Mesenchymal stem cell (in vitro differentiated cells and primary cell): ENCODE results near the gene MGMT.

Experiments
- DNase-seq: peaks from one replicate; pipeline ENCODE4 v3.0.0-alpha.2; 2013
- H2AFZ ChIP-seq: one replicate; pipeline ENCODE4 v1.6.1; 2013; ENCODE audit warnings: low read depth, mild to moderate bottlenecking, control low read depth, inconsistent platforms, low read length, moderate library complexity
- H2AK5ac ChIP-seq: 2 replicates; pipeline ENCODE4 v1.6.1; 2013; ENCODE audit warnings: low read length, moderate library complexity, mild to moderate bottlenecking, inconsistent platforms; ENCODE audit not compliant: severe bottlenecking
- H2BK120ac ChIP-seq: one replicate; pipeline ENCODE4 v1.6.1; 2013; ENCODE audit warnings: low read depth, mild to moderate bottlenecking, inconsistent platforms, low read length, moderate library complexity
- H2BK12ac ChIP-seq, 2 experiments: one replicate each; pipeline ENCODE4 v1.6.1; 2013; ENCODE audit warnings: inconsistent platforms in 2 of 2, low read length in 2 of 2, mild to moderate bottlenecking in 2 of 2, moderate library complexity in 2 of 2, control low read depth in 1 of 2
- H2BK15ac ChIP-seq: one replicate; pipeline ENCODE4 v1.6.1; 2013; ENCODE audit warnings: mild to moderate bottlenecking, low read depth, inconsistent platforms; ENCODE audit not compliant: poor library complexity, severe bottlenecking
- H2BK5ac ChIP-seq: 2 replicates; pipeline ENCODE4 v1.6.1; 2013; ENCODE audit warnings: low read depth, mild to moderate bottlenecking, low read length, control low read depth, inconsistent platforms; ENCODE audit not compliant: poor library complexity, severe bottlenecking
- H3K14ac ChIP-seq, 2 experiments: one replicate each; pipeline ENCODE4 v1.6.1; 2013; ENCODE audit warnings: inconsistent platforms in 2 of 2, low read length in 2 of 2, control low read depth in 1 of 2, mild to moderate bottlenecking in 1 of 2, moderate library complexity in 1 of 2
- H3K18ac ChIP-seq, 2 experiments: one replicate each; pipeline ENCODE4 v1.6.1; 2013; ENCODE audit warnings: inconsistent platforms in 2 of 2, low read length in 2 of 2, control low read depth in 1 of 2, low read depth in 1 of 2, mild to moderate bottlenecking in 1 of 2
- H3K23ac ChIP-seq, 2 experiments: one replicate each; pipeline ENCODE4 v1.6.1; 2013; ENCODE audit warnings: inconsistent platforms in 2 of 2, low read length in 2 of 2, mild to moderate bottlenecking in 2 of 2, moderate library complexity in 2 of 2, control low read depth in 1 of 2
- H3K27ac ChIP-seq: 2 replicates; pipeline ENCODE4 v1.5.1; 2013; ENCODE audit warnings: mild to moderate bottlenecking, moderate library complexity, low read length, control low read depth, inconsistent platforms; ENCODE audit not compliant: poor library complexity, severe bottlenecking
- H3K27me3 ChIP-seq, 2 experiments: 2 replicates each; pipeline versions ENCODE4 v1.6.1 to v1.7.0; 2013; ENCODE audit warnings: low read length in 2 of 2, mild to moderate bottlenecking in 2 of 2, moderate library complexity in 2 of 2, control low read depth in 1 of 2, inconsistent platforms in 1 of 2; ENCODE audit not compliant: control insufficient read depth in 1 of 2, insufficient read depth in 1 of 2
- H3K36me3 ChIP-seq, 2 experiments: 2 replicates each; pipeline versions ENCODE4 v1.6.1 to v1.7.0; 2013; ENCODE audit warnings: low read length in 2 of 2, control low read depth in 1 of 2, inconsistent platforms in 1 of 2, low read depth in 1 of 2, mild to moderate bottlenecking in 1 of 2; ENCODE audit not compliant: insufficient read depth in 2 of 2, control insufficient read depth in 1 of 2
- H3K4ac ChIP-seq, 2 experiments: one replicate each; pipeline ENCODE4 v1.6.1; 2013; ENCODE audit warnings: inconsistent platforms in 2 of 2, low read length in 2 of 2, mild to moderate bottlenecking in 2 of 2, moderate library complexity in 2 of 2, control low read depth in 1 of 2, low read depth in 1 of 2
- H3K4me1 ChIP-seq: 2 replicates; pipeline ENCODE4 v1.6.1; 2013; ENCODE audit warnings: low read depth, low read length, control low read depth; ENCODE audit not compliant: control insufficient read depth, insufficient read depth
- H3K4me2 ChIP-seq: 2 replicates; pipeline ENCODE4 v1.6.1; 2013; ENCODE audit warnings: low read length, mild to moderate bottlenecking, inconsistent platforms; ENCODE audit not compliant: poor library complexity, severe bottlenecking
- H3K4me3 ChIP-seq, 2 experiments: 2 replicates each; pipeline versions ENCODE4 v1.5.1 to v1.7.0; 2013; ENCODE audit warnings: low read length in 2 of 2, mild to moderate bottlenecking in 2 of 2, control low read depth in 1 of 2, low read depth in 1 of 2; ENCODE audit not compliant: insufficient read depth in 1 of 2
- H3K79me1 ChIP-seq: replicated peaks from 2 replicates; pipeline ENCODE4 v1.6.1; 2013; ENCODE audit warnings: mild to moderate bottlenecking, control low read depth, low read length, inconsistent platforms; ENCODE audit not compliant: poor library complexity, severe bottlenecking
- H3K9ac ChIP-seq: 2 replicates; pipeline ENCODE4 v1.7.0; 2013; ENCODE audit warnings: mild to moderate bottlenecking, low read length, moderate library complexity
- H3K9me3 ChIP-seq: 2 replicates; pipeline ENCODE4 v1.7.0; 2013; ENCODE audit warnings: mild to moderate bottlenecking, low read length; ENCODE audit not compliant: control insufficient read depth
- H4K8ac ChIP-seq: one replicate; pipeline ENCODE4 v1.6.1; 2013; ENCODE audit warnings: inconsistent platforms, mild to moderate bottlenecking, low read length, moderate library complexity
- H4K91ac ChIP-seq: one replicate; pipeline ENCODE4 v1.6.1; 2013; ENCODE audit warnings: mild to moderate bottlenecking, low read length, inconsistent platforms
- WGBS: methylation state at CpG from one replicate; pipeline ENCODE4 v1.1.7; 2013; ENCODE audit warnings: mixed read lengths; 5-methylcytosine and 5-hydroxymethylcytosine counted together

The MGMT gene

DNA sequence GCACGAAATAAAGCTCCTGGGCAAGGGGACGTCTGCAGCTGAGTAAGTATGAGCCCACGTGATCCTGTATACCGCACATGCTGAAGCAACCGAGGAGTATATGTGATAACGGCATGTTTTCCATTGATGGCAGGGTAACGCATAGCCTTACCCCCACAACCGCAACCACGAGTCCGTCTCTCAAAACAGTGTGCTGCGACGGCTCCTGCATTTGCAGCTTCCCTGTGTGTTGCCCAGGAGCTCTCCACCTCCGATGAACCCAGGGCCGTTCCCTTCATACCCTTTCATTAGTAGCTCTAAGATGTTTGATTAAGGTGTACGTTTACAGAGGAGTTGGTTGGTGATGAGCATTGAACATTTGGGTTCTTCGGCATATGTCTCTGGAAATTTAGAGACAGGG, 69.3 kb downstream of the MGMT start:
- H3K4me1 ChIP-seq = peaks cover 20% of the 10 kb centered on the region
- no peak overlapping the region for H2AK5ac ChIP-seq
- no peaks in the 10 kb centered on the region for H3K9me3 ChIP-seq
- no peak overlapping the region for H2BK5ac ChIP-seq
- H3K9ac ChIP-seq = no peak overlapping the region
- H2BK12ac ChIP-seq = no peak overlapping the region
- no peaks in the 10 kb centered on the region for H3K27me3 ChIP-seq
- H3K27ac ChIP-seq = no peak overlapping the region
- no peak overlapping the region for H3K23ac ChIP-seq
- H3K36me3 ChIP-seq = peaks cover 3 to 6% of the 10 kb centered on the region in 2 experiments
- no peak overlapping the region for H2BK15ac ChIP-seq
- H4K8ac ChIP-seq = no peak overlapping the region
- no peak overlapping the region for H3K14ac ChIP-seq
- no peak overlapping the region for H2BK120ac ChIP-seq
- no peak overlapping the region for H4K91ac ChIP-seq
- 98% methylated on average over 16 of the region's 16 CpGs for WGBS
- H3K4me2 ChIP-seq = no peak overlapping the region
- no peak overlapping the region for H3K18ac ChIP-seq
- no peak for DNase-seq
- no peak overlapping the region for H3K4ac ChIP-seq
- no peak overlapping the region for H3K4me3 ChIP-seq
- peaks cover 31% of the 10 kb centered on the region for H3K79me1 ChIP-seq
- H2AFZ ChIP-seq = no peak overlapping the region

DNA sequence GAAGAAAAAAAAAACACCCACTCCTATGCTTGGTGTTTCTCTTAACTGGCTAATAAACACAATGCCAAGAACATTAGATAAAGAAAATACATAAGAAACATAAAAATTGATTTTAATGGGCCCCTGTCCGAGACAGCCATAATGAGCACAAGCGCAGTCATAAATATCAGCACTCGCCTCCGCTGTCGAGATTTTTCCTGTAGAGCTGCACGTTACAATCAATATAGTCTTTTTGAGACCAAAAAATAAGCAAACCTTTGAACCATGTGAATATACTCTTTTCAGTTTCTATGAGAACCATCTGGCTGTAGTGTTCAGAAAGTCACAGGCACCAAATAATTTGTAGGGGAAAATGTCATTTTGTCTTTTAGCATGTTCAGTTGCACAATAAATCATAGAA, 70.1 kb downstream of the MGMT start:
- H3K4me1 ChIP-seq = peaks cover 17% of the 10 kb centered on the region
- no peak overlapping the region for H3K18ac ChIP-seq
- no peak overlapping the region for H3K14ac ChIP-seq
- H4K91ac ChIP-seq = no peak overlapping the region
- H3K4ac ChIP-seq = no peak overlapping the region
- H3K4me3 ChIP-seq = no peak overlapping the region
- H2AK5ac ChIP-seq = no peak overlapping the region
- no peak overlapping the region for H3K27ac ChIP-seq
- no peaks in the 10 kb centered on the region for H3K27me3 ChIP-seq
- no peaks in the 10 kb centered on the region for H3K9me3 ChIP-seq
- no peak overlapping the region for H2BK5ac ChIP-seq
- H2BK15ac ChIP-seq = no peak overlapping the region
- H2BK120ac ChIP-seq = no peak overlapping the region
- no peak overlapping the region for H3K23ac ChIP-seq
- no peak overlapping the region for H2BK12ac ChIP-seq
- H4K8ac ChIP-seq = no peak overlapping the region
- peaks cover 32% of the 10 kb centered on the region for H3K79me1 ChIP-seq
- H3K9ac ChIP-seq = no peak overlapping the region
- peaks cover 6% of the 10 kb centered on the region in 2 experiments for H3K36me3 ChIP-seq
- H2AFZ ChIP-seq = no peak overlapping the region
- DNase-seq = no peak
- 91% methylated on average over 6 of the region's 6 CpGs for WGBS
- H3K4me2 ChIP-seq = no peak overlapping the region

DNA sequence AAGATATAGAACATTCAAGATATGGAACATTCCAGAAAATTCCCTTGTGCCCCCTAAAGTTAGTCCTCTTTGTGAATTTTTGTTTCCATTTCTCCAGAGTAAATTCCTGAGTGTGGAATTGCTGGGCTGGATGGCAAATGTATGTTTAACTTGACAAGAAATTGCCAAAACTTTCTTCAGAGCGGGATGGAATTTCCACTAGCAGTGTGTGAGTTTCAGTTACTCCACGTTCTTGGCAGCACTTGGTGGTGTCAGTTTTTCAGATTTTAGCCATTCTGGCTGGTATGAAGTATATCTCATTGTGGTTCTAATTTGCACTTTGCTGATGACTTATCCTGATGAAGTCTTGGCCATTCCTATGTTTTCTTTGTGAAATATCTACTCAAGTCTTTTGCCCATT, 71.2 kb downstream of the MGMT start:
- no peak overlapping the region for H2AK5ac ChIP-seq
- H3K4me3 ChIP-seq = no peak overlapping the region
- H2BK120ac ChIP-seq = no peak overlapping the region
- H2AFZ ChIP-seq = no peak overlapping the region
- H4K91ac ChIP-seq = no peak overlapping the region
- no peak overlapping the region for H3K14ac ChIP-seq
- no peak overlapping the region for H4K8ac ChIP-seq
- no peak overlapping the region for H3K9ac ChIP-seq
- no peak overlapping the region for H3K4ac ChIP-seq
- peaks cover 8% of the 10 kb centered on the region for H3K4me1 ChIP-seq
- H3K4me2 ChIP-seq = no peak overlapping the region
- H2BK12ac ChIP-seq = no peak overlapping the region
- DNase-seq = no peak
- peaks cover 26% of the 10 kb centered on the region for H3K79me1 ChIP-seq
- no peak overlapping the region for H2BK5ac ChIP-seq
- no peaks in the 10 kb centered on the region for H3K27me3 ChIP-seq
- H3K23ac ChIP-seq = no peak overlapping the region
- H3K9me3 ChIP-seq = no peaks in the 10 kb centered on the region
- H2BK15ac ChIP-seq = no peak overlapping the region
- 90% methylated on average over 2 of the region's 2 CpGs for whole genome bisulfite sequencing
- peaks cover 6 to 10% of the 10 kb centered on the region in 2 experiments for H3K36me3 ChIP-seq
- H3K18ac ChIP-seq = no peak overlapping the region
- no peak overlapping the region for H3K27ac ChIP-seq

DNA sequence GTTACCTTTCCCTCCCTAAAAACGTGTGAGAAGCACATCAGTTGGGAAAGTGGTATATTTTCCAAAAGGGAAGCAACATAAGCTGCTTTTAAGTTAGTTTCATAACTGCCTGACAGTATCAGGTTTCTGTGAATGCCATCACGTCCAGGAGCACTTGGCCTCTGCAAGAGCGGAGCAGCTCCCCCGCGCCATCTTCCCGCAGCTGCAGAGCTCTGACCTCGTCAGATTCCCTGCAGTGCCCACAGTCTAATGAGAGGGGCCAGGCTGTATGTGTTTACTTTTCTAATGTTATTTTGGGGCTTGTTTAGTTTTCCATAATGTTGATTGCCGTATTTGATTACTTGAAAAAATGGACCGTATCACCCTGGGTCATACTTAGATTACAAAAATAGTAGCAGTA, 74.2 kb downstream of the MGMT start:
- no peak overlapping the region for H2BK5ac ChIP-seq
- no peak overlapping the region for H4K91ac ChIP-seq
- no peak overlapping the region for H2BK12ac ChIP-seq
- peaks cover 5 to 16% of the 10 kb centered on the region in 2 experiments for H3K36me3 ChIP-seq
- peaks cover 8% of the 10 kb centered on the region for H3K4me1 ChIP-seq
- H3K27ac ChIP-seq = no peak overlapping the region
- H3K27me3 ChIP-seq = no peaks in the 10 kb centered on the region
- H4K8ac ChIP-seq = no peak overlapping the region
- H3K23ac ChIP-seq = no peak overlapping the region
- H3K18ac ChIP-seq = no peak overlapping the region
- H3K4ac ChIP-seq = no peak overlapping the region
- H2AK5ac ChIP-seq = no peak overlapping the region
- peaks cover 25% of the 10 kb centered on the region for H3K79me1 ChIP-seq
- DNase-seq = no peak
- 85% methylated on average over 9 of the region's 9 CpGs for WGBS
- no peak overlapping the region for H2BK15ac ChIP-seq
- no peak overlapping the region for H3K14ac ChIP-seq
- H2BK120ac ChIP-seq = no peak overlapping the region
- H3K4me3 ChIP-seq = no peak overlapping the region
- H3K4me2 ChIP-seq = peak overlapping the region; percentile 12
- H3K9ac ChIP-seq = no peak overlapping the region
- no peak overlapping the region for H2AFZ ChIP-seq
- H3K9me3 ChIP-seq = no peaks in the 10 kb centered on the region
